Measurements from ENCODE around the gene PLAAT2. TPM values are rescaled to one million over a fixed set of nuclear protein-coding genes. Genes with fewer than 3 reads are reported as not detected.

Gene PLAAT2
- total RNA-seq, 3 donors from 2014 or later: not detected

- Mint-ChIP-seq H3K9me3 (no peaks in the 10 kb centered on the region), H3K36me3 (ENCODE audit: insufficient read depth) (no peaks in the 10 kb centered on the region), H3K4me1 (ENCODE audit: low read depth) (peaks cover 7% of the 10 kb centered on the region), H3K27me3 (ENCODE audit: low read depth) (no peaks in the 10 kb centered on the region), H3K4me3 (no peak overlapping the region)
- ATAC-seq: no peak
- no peak for DNase-seq
Observed at GRCh38 chr11:63506876-63507275, 56.3 kb downstream of the PLAAT2 start.

- no peak within 1 kb of the TSS for H3K4me3 Mint-ChIP-seq
- no peaks in the 10 kb centered on the region for H3K9me3 Mint-ChIP-seq
Observed at GRCh38 chr11:63505857-63506528, 57.2 kb downstream of the PLAAT2 start, which contains the start of gene LGALS12. Gene LGALS12, plus strand, starts transcription at chr11:63506084. Its CDS starts 375 bp downstream, at chr11:63506459.

GRCh38 chr11:63504933-63505586 is 58.1 kb downstream of the PLAAT2 start:
- Mint-ChIP-seq H3K9me3 (peaks cover 5% of the 10 kb centered on the region), H3K4me3 (no peak overlapping the region), H3K4me1 (ENCODE audit: low read depth) (peaks cover 7% of the 10 kb centered on the region), H3K36me3 (ENCODE audit: insufficient read depth) (no peaks in the 10 kb centered on the region), H3K27me3 (ENCODE audit: low read depth) (no peaks in the 10 kb centered on the region)
- ATAC-seq (no peak), DNase-seq (no peak)

More at GRCh38 chr11:63505857-63506528, 57.2 kb downstream of the PLAAT2 start, which contains the start of gene LGALS12:
- ATAC-seq: peak in 1 of 2 donors; percentile 14
- DNase-seq: no peak
- Mint-ChIP-seq H3K36me3 (ENCODE audit: insufficient read depth) (no peaks in the 10 kb centered on the region), H3K27me3 (ENCODE audit: low read depth) (no peaks in the 10 kb centered on the region), H3K4me1 (ENCODE audit: low read depth) (peaks cover 7% of the 10 kb centered on the region)

- Mint-ChIP-seq H3K27me3 (ENCODE audit: low read depth) (no peaks in the 10 kb centered on the region), H3K9me3 (peaks cover 14% of the 10 kb centered on the region), H3K36me3 (ENCODE audit: insufficient read depth) (no peaks in the 10 kb centered on the region), H3K4me1 (ENCODE audit: low read depth) (peaks cover 7% of the 10 kb centered on the region), H3K4me3 (no peak overlapping the region)
- DNase-seq (no peak), ATAC-seq (no peak)
Observed at GRCh38 chr11:63504054-63504453, 59.1 kb downstream of the PLAAT2 start.

- Mint-ChIP-seq H3K9me3 (peaks cover 14% of the 10 kb centered on the region), H3K4me1 (ENCODE audit: low read depth) (peaks cover 7% of the 10 kb centered on the region), H3K4me3 (no peak overlapping the region), H3K27me3 (ENCODE audit: low read depth) (no peaks in the 10 kb centered on the region), H3K36me3 (ENCODE audit: insufficient read depth) (no peaks in the 10 kb centered on the region)
- DNase-seq: no peak
- no peak for ATAC-seq
Observed at GRCh38 chr11:63503492-63503891, 59.7 kb downstream of the PLAAT2 start.

Other genes with a start within 250 kb of the PLAAT2 start
- gene SLC22A9, start 193.6 kb downstream of the PLAAT2 start, total RNA-seq: not detected
- gene PLAAT5, start 72.2 kb downstream of the PLAAT2 start, total RNA-seq: under 1 TPM; 0.05 to 0.24 (median 0.13) TPM
- not detected for gene LGALS12, start 57.3 kb downstream of the PLAAT2 start, total RNA-seq
- gene PLAAT4, start 26.6 kb downstream of the PLAAT2 start, total RNA-seq: 1 to 10 TPM; 5.7 to 8.0 (median 7.4) TPM
- gene PLAAT3, start 51.1 kb upstream of the PLAAT2 start, total RNA-seq: 1 to 10 TPM in 1 of 3 donors, under 1 TPM in 2; 0.63 to 1.7 (median 0.90) TPM
- gene ATL3, start 108.0 kb upstream of the PLAAT2 start, total RNA-seq: 10 to 100 TPM; 49.1 to 52.5 (median 49.8) TPM
- gene RTN3, start 118.1 kb upstream of the PLAAT2 start, total RNA-seq: 10 to 100 TPM; 24.7 to 30.9 (median 26.7) TPM
- 1 to 10 TPM; 6.3 to 8.6 (median 7.8) TPM for gene ZFTA, start 205.4 kb upstream of the PLAAT2 start, total RNA-seq

Measured in activated T-cell treated with anti-CD3 and anti-CD28 coated beads, Interleukin-2, amount 50 U/mL, for 4 hours (primary cell).